Activated CD4-positive, alpha-beta T cell treated with anti-CD3 and anti-CD28 coated beads for 36 hours (primary cell): ENCODE measurements around the gene EPN2. TPM values are rescaled to one million over a fixed set of nuclear protein-coding genes. Genes with fewer than 3 reads are reported as not detected.

Source experiments
- ATAC-seq: fragments of 200-7000 bp; cut with Tn5 transposase; one replicate; pipeline ENCODE4 v1.10.0; 2021; ENCODE audit warnings: mild to moderate bottlenecking, moderate library complexity
- CTCF ChIA-PET: fragments of 350-600 bp; sonication (Branson Sonifier 250); formaldehyde crosslinking; loops from one replicate; lab custom pipeline; 2021; ENCODE audit warnings: antibody characterized with exemption; lab: Charles Lee
- POLR2A ChIA-PET: fragments of 350-600 bp; sonication (Branson Sonifier 250); formaldehyde crosslinking; loops from one replicate; lab custom pipeline; 2021; ENCODE audit warnings: antibody characterized with exemption, inconsistent platforms; lab: Charles Lee
- DNase-seq: peaks from one replicate; pipeline ENCODE4 v3.0.0-alpha.2; 2020
- H3K27ac Mint-ChIP-seq: one replicate; pipeline ENCODE4 v1.8.0; 2021; ENCODE audit warnings: mixed read lengths
- H3K27me3 Mint-ChIP-seq: one replicate; pipeline ENCODE4 v1.8.0; 2021; ENCODE audit warnings: mixed read lengths
- H3K36me3 Mint-ChIP-seq: one replicate; pipeline ENCODE4 v1.8.0; 2021; ENCODE audit warnings: low read depth, mixed read lengths
- H3K4me1 Mint-ChIP-seq: one replicate; pipeline ENCODE4 v1.8.0; 2021; ENCODE audit warnings: mixed read lengths
- H3K4me3 Mint-ChIP-seq: one replicate; pipeline ENCODE4 v1.8.0; 2021; ENCODE audit warnings: mild to moderate bottlenecking, moderate library complexity, mixed read lengths
- H3K9me3 Mint-ChIP-seq: one replicate; pipeline ENCODE4 v1.8.0; 2021; ENCODE audit warnings: low read depth, mixed read lengths
- intact Hi-C, 2 experiments: fragments of 100-400 bp; cut with DNase I in 1 of 2; cut with micrococcal nuclease in 1 of 2; formaldehyde crosslinking; loops; one replicate each; pipeline versions ENCODE4 v1.14.2 to v1.15.1; 2022 to 2024; cut with DNase I, micrococcal nuclease
- microRNA-seq: library from miRNA; unstranded; fragments of <30 nt; microRNA quantifications from one replicate; pipeline ENCODE4 v1.2.0, GENCODE V29; 2021; ENCODE audit warnings: borderline replicate concordance
- total RNA-seq, 2 experiments: library from RNA; stranded (reverse); gene quantifications; one replicate each; pipeline ENCODE4 v1.2.3, GENCODE V29; 2021

EPN2 gene
- total RNA-seq, 2 experiments from 2014 or later, result 6.8 to 8.2 TPM

DNA sequence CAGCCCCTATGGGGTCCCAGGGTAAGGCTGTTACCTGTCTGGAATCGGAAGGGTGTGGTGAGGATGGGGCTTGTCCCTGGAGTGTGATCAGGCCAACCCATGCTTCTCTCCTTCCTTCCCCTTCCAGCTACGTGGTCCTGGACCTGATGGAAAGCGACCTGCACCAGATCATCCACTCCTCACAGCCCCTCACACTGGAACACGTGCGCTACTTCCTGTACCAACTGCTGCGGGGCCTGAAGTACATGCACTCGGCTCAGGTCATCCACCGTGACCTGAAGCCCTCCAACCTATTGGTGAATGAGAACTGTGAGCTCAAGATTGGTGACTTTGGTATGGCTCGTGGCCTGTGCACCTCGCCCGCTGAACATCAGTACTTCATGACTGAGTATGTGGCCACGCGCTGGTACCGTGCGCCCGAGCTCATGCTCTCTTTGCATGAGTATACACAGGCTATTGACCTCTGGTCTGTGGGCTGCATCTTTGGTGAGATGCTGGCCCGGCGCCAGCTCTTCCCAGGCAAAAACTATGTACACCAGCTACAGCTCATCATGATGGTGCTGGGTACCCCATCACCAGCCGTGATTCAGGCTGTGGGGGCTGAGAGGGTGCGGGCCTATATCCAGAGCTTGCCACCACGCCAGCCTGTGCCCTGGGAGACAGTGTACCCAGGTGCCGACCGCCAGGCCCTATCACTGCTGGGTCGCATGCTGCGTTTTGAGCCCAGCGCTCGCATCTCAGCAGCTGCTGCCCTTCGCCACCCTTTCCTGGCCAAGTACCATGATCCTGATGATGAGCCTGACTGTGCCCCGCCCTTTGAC is 143.5 kb downstream of the EPN2 start:
- no peak for DNase-seq
- H3K9me3 Mint-ChIP-seq, result no peaks in the 10 kb centered on the region
- CTCF ChIA-PET, result interaction anchor here (1.9 kb wide), 1 partner anchor 18 kb away, joined by 11 read pairs; the partner anchor contains the start of gene B9D1
- H3K27ac Mint-ChIP-seq, result no peak overlapping the region
- peaks cover 9% of the 10 kb centered on the region for H3K4me1 Mint-ChIP-seq
- no peak overlapping the region for H3K4me3 Mint-ChIP-seq
- no peaks in the 10 kb centered on the region for H3K27me3 Mint-ChIP-seq
- H3K36me3 Mint-ChIP-seq, result peaks cover 21% of the 10 kb centered on the region
- POLR2A ChIA-PET, result no interaction called here
- no peak for ATAC-seq
- intact Hi-C loops, result no loop called here

DNA sequence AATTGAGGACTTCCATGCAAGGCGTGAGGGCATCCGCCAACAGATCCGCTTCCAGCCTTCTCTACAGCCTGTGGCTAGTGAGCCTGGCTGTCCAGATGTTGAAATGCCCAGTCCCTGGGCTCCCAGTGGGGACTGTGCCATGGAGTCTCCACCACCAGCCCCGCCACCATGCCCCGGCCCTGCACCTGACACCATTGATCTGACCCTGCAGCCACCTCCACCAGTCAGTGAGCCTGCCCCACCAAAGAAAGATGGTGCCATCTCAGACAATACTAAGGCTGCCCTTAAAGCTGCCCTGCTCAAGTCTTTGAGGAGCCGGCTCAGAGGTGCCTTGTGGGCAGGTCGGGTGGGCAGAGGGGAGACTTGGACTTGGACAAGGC is 144.2 kb downstream of the EPN2 start:
- H3K4me1 Mint-ChIP-seq, result peaks cover 11% of the 10 kb centered on the region
- no peak for ATAC-seq
- DNase-seq, result no peak
- no peak overlapping the region for H3K4me3 Mint-ChIP-seq
- no peaks in the 10 kb centered on the region for H3K27me3 Mint-ChIP-seq
- ChIA-PET POLR2A (no interaction called here), CTCF (no interaction called here)
- no peaks in the 10 kb centered on the region for H3K9me3 Mint-ChIP-seq
- H3K36me3 Mint-ChIP-seq, result peaks cover 21% of the 10 kb centered on the region
- H3K27ac Mint-ChIP-seq, result no peak overlapping the region
- intact Hi-C loops, result no loop called here

DNA sequence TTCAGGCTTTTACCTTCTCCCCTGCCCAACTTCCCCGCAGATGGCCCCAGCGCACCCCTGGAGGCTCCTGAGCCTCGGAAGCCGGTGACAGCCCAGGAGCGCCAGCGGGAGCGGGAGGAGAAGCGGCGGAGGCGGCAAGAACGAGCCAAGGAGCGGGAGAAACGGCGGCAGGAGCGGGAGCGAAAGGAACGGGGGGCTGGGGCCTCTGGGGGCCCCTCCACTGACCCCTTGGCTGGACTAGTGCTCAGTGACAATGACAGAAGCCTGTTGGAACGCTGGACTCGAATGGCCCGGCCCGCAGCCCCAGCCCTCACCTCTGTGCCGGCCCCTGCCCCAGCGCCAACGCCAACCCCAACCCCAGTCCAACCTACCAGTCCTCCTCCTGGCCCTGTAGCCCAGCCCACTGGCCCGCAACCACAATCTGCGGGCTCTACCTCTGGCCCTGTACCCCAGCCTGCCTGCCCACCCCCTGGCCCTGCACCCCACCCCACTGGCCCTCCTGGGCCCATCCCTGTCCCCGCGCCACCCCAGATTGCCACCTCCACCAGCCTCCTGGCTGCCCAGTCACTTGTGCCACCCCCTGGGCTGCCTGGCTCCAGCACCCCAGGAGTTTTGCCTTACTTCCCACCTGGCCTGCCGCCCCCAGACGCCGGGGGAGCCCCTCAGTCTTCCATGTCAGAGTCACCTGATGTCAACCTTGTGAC is 144.7 kb downstream of the EPN2 start:
- intact Hi-C loops, result no loop called here
- H3K4me3 Mint-ChIP-seq, result no peak overlapping the region
- ChIA-PET POLR2A (no interaction called here), CTCF (no interaction called here)
- no peak for ATAC-seq
- no peaks in the 10 kb centered on the region for H3K9me3 Mint-ChIP-seq
- no peaks in the 10 kb centered on the region for H3K27me3 Mint-ChIP-seq
- H3K4me1 Mint-ChIP-seq, result peaks cover 11% of the 10 kb centered on the region
- no peak overlapping the region for H3K27ac Mint-ChIP-seq
- DNase-seq, result no peak
- peaks cover 21% of the 10 kb centered on the region for H3K36me3 Mint-ChIP-seq

DNA sequence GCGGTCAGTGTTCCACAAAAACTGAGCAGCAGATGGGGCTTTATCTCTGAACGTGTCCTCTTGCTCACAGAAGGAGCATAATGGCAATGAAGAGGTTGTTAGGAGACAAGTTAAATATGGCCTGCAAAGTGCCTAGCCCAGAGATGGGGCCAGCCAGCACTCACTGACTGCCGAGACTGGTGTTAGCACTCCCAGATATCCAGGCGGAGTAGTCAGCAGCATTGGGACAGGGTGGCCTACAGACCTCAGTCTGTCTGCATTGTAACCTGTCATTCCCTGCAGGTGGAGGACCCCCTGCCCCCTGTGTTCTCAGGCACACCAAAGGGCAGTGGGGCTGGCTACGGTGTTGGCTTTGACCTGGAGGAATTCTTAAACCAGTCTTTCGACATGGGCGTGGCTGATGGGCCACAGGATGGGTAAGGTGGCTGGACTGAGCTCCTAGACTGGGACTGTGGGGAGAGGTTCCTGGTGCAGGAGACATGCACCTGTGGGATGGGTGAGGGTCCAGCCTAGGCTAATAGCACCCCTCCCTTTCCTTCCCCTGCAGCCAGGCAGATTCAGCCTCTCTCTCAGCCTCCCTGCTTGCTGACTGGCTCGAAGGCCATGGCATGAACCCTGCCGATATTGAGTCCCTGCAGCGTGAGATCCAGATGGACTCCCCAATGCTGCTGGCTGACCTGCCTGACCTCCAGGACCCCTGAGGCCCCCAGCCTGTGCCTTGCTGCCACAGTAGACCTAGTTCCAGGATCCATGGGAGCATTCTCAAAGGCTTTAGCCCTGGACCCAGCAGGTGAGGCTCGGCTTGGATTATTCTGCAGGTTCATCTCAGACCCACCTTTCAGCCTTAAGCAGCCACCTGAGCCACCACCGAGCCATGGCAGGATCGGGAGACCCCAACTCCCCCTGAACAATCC is 145.6 kb downstream of the EPN2 start:
- Mint-ChIP-seq H3K4me3 (no peak overlapping the region), H3K27ac (no peak overlapping the region), H3K4me1 (peaks cover 8% of the 10 kb centered on the region), H3K27me3 (no peaks in the 10 kb centered on the region), H3K9me3 (no peaks in the 10 kb centered on the region), H3K36me3 (peaks cover 21% of the 10 kb centered on the region)
- CTCF ChIA-PET, result no interaction called here
- intact Hi-C loops, result no loop called here
- DNase-seq (no peak), ATAC-seq (no peak)
- POLR2A ChIA-PET, result no interaction called here

DNA sequence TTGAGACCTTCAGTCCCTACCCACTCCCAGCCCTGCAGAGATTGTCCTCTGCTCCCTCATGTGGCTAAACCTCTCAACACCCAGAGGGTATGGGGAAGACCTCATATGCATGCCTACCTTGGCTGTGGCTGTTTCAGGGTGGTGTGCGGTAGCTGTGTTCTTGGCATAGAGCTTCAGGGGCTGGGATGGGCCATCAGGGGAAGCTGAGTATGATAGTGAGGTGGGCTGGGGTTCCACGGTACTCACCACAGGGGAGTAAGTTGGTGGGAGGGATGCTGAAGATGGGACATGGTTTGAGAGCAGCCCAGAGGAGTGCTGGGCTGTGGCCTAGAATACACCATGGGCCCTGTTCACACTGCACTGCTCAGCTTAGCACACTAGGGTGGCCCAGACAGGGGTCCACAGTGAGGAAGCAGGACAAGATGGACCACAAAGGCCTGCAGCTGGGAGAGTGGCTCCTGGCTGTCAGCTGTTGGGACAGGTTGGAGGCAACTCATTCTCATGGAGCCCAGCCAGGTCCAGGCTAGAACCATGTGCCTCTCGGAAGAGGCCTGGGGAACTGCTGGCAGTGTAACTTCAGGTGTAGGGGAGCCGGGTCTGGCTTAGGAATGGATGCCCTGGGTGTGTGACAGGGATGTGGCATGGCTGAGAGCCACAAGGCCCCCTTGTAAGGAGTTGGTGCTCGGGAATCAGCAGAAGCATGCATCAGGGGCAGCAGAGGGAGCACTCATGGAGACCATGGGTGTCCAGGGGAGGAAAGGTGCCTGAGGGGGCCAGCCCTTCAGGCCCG is 146.7 kb downstream of the EPN2 start:
- ChIA-PET POLR2A (no interaction called here), CTCF (interaction anchor here (1.8 kb wide), 1 partner anchor 21 kb away, joined by 6 read pairs; the partner anchor contains the start of gene B9D1)
- H3K9me3 Mint-ChIP-seq, result no peaks in the 10 kb centered on the region
- DNase-seq (no peak), ATAC-seq (no peak)
- H3K27me3 Mint-ChIP-seq, result no peaks in the 10 kb centered on the region
- H3K4me3 Mint-ChIP-seq, result no peak overlapping the region
- intact Hi-C loops, result no loop called here
- peaks cover 8% of the 10 kb centered on the region for H3K4me1 Mint-ChIP-seq
- H3K36me3 Mint-ChIP-seq, result peaks cover 21% of the 10 kb centered on the region
- no peak overlapping the region for H3K27ac Mint-ChIP-seq

DNA sequence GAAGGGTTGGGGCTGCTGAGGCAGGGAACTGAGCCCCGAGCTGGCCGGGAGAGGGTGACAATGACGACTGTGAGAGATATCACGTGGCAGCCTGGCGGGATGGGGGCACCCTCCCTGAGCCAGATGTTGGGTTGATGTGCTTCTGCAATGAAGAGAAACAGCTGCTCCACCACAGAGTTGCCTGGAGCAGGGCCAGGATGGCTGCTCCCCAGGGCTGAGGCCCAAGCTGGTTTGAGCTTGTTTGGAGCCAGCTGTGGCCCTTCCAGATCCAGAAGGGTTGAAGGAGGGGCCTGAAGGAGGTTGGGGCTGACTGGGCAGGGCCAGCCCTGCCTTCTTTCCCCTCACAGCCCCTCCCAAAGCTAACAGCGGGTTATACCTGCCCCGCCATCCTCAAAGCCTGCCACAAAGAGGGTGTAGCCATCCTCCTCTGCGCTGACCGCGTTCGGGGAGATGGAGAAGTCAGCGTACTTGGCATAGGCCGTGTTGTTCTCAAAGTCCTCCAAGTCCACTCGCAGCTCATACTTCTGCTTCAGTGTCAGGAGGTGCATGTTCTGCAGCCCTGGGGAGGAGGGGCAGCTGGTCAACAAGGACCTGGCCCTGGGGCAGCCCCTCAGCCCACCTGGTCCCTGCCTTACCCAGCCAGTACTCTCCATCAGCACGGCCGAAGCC is 147.7 kb downstream of the EPN2 start:
- peak; percentile 6 for ATAC-seq
- H3K9me3 Mint-ChIP-seq, result no peaks in the 10 kb centered on the region
- ChIA-PET POLR2A (no interaction called here), CTCF (interaction anchor here (1.8 kb wide), 2 partner anchors 7 to 22 kb away, joined by 6 to 7 read pairs; partner anchors contain the start of genes B9D1 and MAPK7)
- H3K36me3 Mint-ChIP-seq, result peaks cover 14% of the 10 kb centered on the region
- H3K4me1 Mint-ChIP-seq, result peaks cover 4% of the 10 kb centered on the region
- DNase-seq, result no peak
- H3K27me3 Mint-ChIP-seq, result no peaks in the 10 kb centered on the region
- no peak overlapping the region for H3K27ac Mint-ChIP-seq
- intact Hi-C loops, result no loop called here
- no peak overlapping the region for H3K4me3 Mint-ChIP-seq

DNA sequence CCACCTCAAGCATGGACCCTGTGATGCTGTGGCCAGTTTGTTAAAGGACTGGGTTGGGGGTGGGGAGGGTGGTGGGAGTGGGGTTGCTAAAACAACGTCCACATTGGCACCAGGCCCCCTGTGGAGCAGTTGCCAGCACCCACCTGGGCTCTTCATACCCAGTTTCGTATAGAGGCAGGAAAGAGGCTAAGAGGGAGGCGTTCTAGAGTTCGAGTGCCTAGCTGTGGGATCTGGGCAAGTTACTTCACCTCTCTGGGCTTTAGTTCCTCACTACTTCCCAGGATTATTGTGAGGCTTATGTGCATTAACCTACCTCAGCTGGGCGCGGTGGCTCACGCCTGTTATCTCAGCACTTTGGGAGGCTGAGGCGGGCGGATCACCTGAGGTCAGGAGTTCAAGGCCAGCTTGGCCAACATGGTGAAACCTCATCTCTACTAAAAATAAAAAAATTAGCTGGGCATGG is 148.4 kb downstream of the EPN2 start:
- CTCF ChIA-PET, result interaction anchor here (1.8 kb wide), 2 partner anchors 8 to 22 kb away, joined by 6 to 7 read pairs; partner anchors contain the start of genes B9D1 and MAPK7
- no peaks in the 10 kb centered on the region for H3K27me3 Mint-ChIP-seq
- ATAC-seq, result no peak
- H3K27ac Mint-ChIP-seq, result no peak overlapping the region
- no peak overlapping the region for H3K4me3 Mint-ChIP-seq
- no peaks in the 10 kb centered on the region for H3K9me3 Mint-ChIP-seq
- intact Hi-C loops, result no loop called here
- POLR2A ChIA-PET, result interaction anchor here (0.7 kb wide), 1 partner anchor 237 kb away, joined by 3 read pairs; no protein-coding TSS in a partner anchor
- DNase-seq, result no peak
- H3K36me3 Mint-ChIP-seq, result peaks cover 11% of the 10 kb centered on the region
- H3K4me1 Mint-ChIP-seq, result peaks cover 4% of the 10 kb centered on the region

Small RNAs within 50 kb of the gene (microRNA-seq; reads per million reads assigned to microRNA genes)
- 294 reads per million, percentile 75 among the genes with 10 or more reads in this experiment for gene MIR1180

Other genes with a start within 250 kb of the EPN2 start
- gene FAM83G, start 232.6 kb upstream of the EPN2 start, total RNA-seq, result 10 to 100 TPM; 11.1 to 14.3 TPM
- gene GRAP, start 190.4 kb upstream of the EPN2 start, total RNA-seq, result 10 to 100 TPM; 10.7 to 11.2 TPM
- gene GRAPL, start 109.8 kb upstream of the EPN2 start, total RNA-seq, result 1 to 10 TPM; 2.9 to 4.0 TPM
- 1 to 10 TPM; 7.4 to 7.8 TPM for gene B9D1, start 125.4 kb downstream of the EPN2 start, total RNA-seq
- gene MAPK7, start 141.1 kb downstream of the EPN2 start, total RNA-seq, result 10 to 100 TPM; 19.0 to 20.8 TPM
- not detected for gene MFAP4, start 149.8 kb downstream of the EPN2 start, total RNA-seq
- gene RNF112, start 173.9 kb downstream of the EPN2 start, total RNA-seq, result under 1 TPM; 0.26 to 0.55 TPM